K562 (cell line): Measurements from ENCODE around the gene CYBRD1. TPM values are rescaled to one million over a fixed set of nuclear protein-coding genes. Genes with fewer than 3 reads are reported as not detected.

Experiments
- ATAC-seq: fragments of 200-7000 bp; cut with Tn5 transposase; 3 replicates; pipeline ENCODE4 v1.9.1; 2020; ENCODE audit warnings: moderate library complexity
- BruUV-seq: library from RNA; stranded (reverse); fragments of 400-500 nt; replicated peaks from 2 replicates; lab custom pipeline; 2021; lab: Mats Ljungman, UMichigan
- CTCF ChIA-PET: fragments of 300-600 bp; formaldehyde crosslinking; extraction: SDS; loops from one replicate; lab custom pipeline; 2021; ENCODE audit warnings: low intra/inter-chr PET ratio; lab: Yijun Ruan, JAX
- POLR2A ChIA-PET: fragments of 300-600, 350-650 bp; sonication (Branson Sonifier 250); formaldehyde crosslinking; extraction: SDS; loops from one replicate; lab custom pipeline; 2021; ENCODE audit warnings: antibody characterized with exemption, inconsistent platforms; lab: Yijun Ruan, JAX
- DNase-seq, 4 experiments: peaks; one replicate each; pipeline versions ENCODE4 v3.0.0 to v3.0.0-alpha.2; 2011 to 2018; ENCODE audit warnings: low spot score in 3 of 4, mixed read lengths in 3 of 4; ENCODE audit errors: extremely low read depth in 1 of 4
- FAIRE-seq: peaks from 2 replicates; lab custom pipeline; 2011; peaks lifted over from hg19 to GRCh38; lab: Jason Lieb, UNC
- H2AFZ ChIP-seq: 2 replicates; pipeline ENCODE4 v1.6.0; 2011; ENCODE audit warnings: low read depth, low read length, control low read depth, inconsistent platforms
- H3K27ac ChIP-seq: fragments of 200-600 bp; 3 replicates; pipeline ENCODE4 v1.8.0; 2011; ENCODE audit warnings: low read depth, mild to moderate bottlenecking, control low read depth, inconsistent platforms, low read length, moderate library complexity, mixed read lengths; ENCODE audit errors: extremely low read depth
- H3K27me3 ChIP-seq, 2 experiments: fragments of 300-600 bp in 1 of 2; 2 replicates in 1 of 2; 3 replicates in 1 of 2; pipeline versions ENCODE4 v1.6.0 to v1.8.0; 2011; ENCODE audit warnings: inconsistent platforms in 2 of 2, low read length in 2 of 2, mild to moderate bottlenecking in 1 of 2, mixed read lengths in 1 of 2, moderate library complexity in 1 of 2; ENCODE audit not compliant: control insufficient read depth in 2 of 2, insufficient read depth in 2 of 2
- H3K36me3 ChIP-seq: fragments of 300-600 bp; 3 replicates; pipeline ENCODE4 v1.8.0; 2011; ENCODE audit warnings: mild to moderate bottlenecking, low read length, inconsistent platforms; ENCODE audit not compliant: control insufficient read depth, insufficient read depth
- H3K4me1 ChIP-seq, 2 experiments: fragments of 200-600 bp in 1 of 2; replicated peaks in 1 of 2; 2 replicates in 1 of 2; 3 replicates in 1 of 2; pipeline versions ENCODE4 v1.5.1 to v1.8.0; 2011; ENCODE audit warnings: inconsistent platforms in 2 of 2, low read length in 2 of 2, mild to moderate bottlenecking in 1 of 2, mixed read lengths in 1 of 2, moderate library complexity in 1 of 2; ENCODE audit not compliant: control insufficient read depth in 2 of 2, insufficient read depth in 2 of 2
- H3K4me2 ChIP-seq: 2 replicates; pipeline ENCODE4 v1.6.1; 2011; ENCODE audit warnings: low read length, control low read depth, inconsistent platforms, mixed read lengths; ENCODE audit not compliant: insufficient read depth
- H3K4me3 ChIP-seq: fragments of 200-600 bp; sonication (generic), shearing (Covaris generic); 2 replicates; pipeline ENCODE4 v1.5.1; 2016; ENCODE audit warnings: control low read depth, inconsistent platforms
- H3K79me2 ChIP-seq: fragments of 200-600 bp; 3 replicates; pipeline ENCODE4 v1.8.0; 2011; ENCODE audit warnings: low read length, inconsistent platforms; ENCODE audit not compliant: control insufficient read depth, insufficient read depth
- H3K9ac ChIP-seq, 2 experiments: 2 replicates each; pipeline versions ENCODE4 v1.6.0 to v1.6.1; 2011; ENCODE audit warnings: low read depth in 2 of 2, low read length in 2 of 2, control low read depth in 1 of 2, inconsistent platforms in 1 of 2, mild to moderate bottlenecking in 1 of 2, mixed read lengths in 1 of 2; ENCODE audit not compliant: insufficient read depth in 1 of 2
- H3K9me1 ChIP-seq: one replicate; pipeline ENCODE4 v1.6.0; 2011; ENCODE audit warnings: inconsistent platforms, mild to moderate bottlenecking, low read length, moderate library complexity; ENCODE audit not compliant: control insufficient read depth, insufficient read depth
- H3K9me3 ChIP-seq: replicated peaks from 2 replicates; pipeline ENCODE4 v1.5.1; 2011; ENCODE audit warnings: low read depth, low read length, inconsistent platforms; ENCODE audit not compliant: control insufficient read depth, insufficient read depth
- H4K20me1 ChIP-seq: replicated peaks from 2 replicates; pipeline ENCODE4 v1.6.1; 2011; ENCODE audit warnings: low read length, inconsistent platforms, mixed read lengths; ENCODE audit not compliant: control insufficient read depth, insufficient read depth
- CREM ChIP-seq: IDR thresholded peaks from 2 replicates; pipeline ENCODE4 v1.6.1; 2014; ENCODE audit warnings: antibody characterized with exemption, low read depth
- EHMT2 ChIP-seq: fragments of 450-650 bp; IDR thresholded peaks from 2 replicates; pipeline ENCODE4 v1.6.1; 2018; ENCODE audit warnings: antibody characterized with exemption
- FOXJ2 ChIP-seq: fragments of 200-800 bp; sonication (Bioruptor generic); IDR thresholded peaks from 2 replicates; pipeline ENCODE4 v1.6.1; 2016; ENCODE audit warnings: missing genetic modification characterization, missing compliant biosample characterization
- FOXM1 ChIP-seq, 2 experiments: fragments of 450-650 bp in 1 of 2; sonication (generic) in 1 of 2; formaldehyde crosslinking in 1 of 2; IDR thresholded peaks; 2 replicates each; pipeline versions ENCODE4 v1.6.1 to v1.9.0; 2017 to 2022; ENCODE audit warnings: low read depth in 2 of 2, mild to moderate bottlenecking in 2 of 2, missing genetic modification reagents in 1 of 2, moderate library complexity in 1 of 2
- HCFC1 ChIP-seq: IDR thresholded peaks from 2 replicates; pipeline ENCODE4 v1.6.1; 2012; ENCODE audit warnings: low read depth, low read length, improper control_type of control experiment
- HDGF ChIP-seq: fragments of 450-650 bp; IDR thresholded peaks from 2 replicates; pipeline ENCODE4 v1.6.1; 2016
- KDM1A ChIP-seq, 2 experiments: fragments of 450-650 bp; IDR thresholded peaks; 2 replicates each; pipeline ENCODE4 v1.6.1; 2016; ENCODE audit warnings: mild to moderate bottlenecking in 2 of 2
- MCM7 ChIP-seq, 2 experiments: fragments of 450-650 bp; IDR thresholded peaks; 2 replicates each; pipeline ENCODE4 v1.6.1; 2016 to 2018
- MYBL2 ChIP-seq, 2 experiments: fragments of 450-650 bp in 1 of 2; sonication (generic) in 1 of 2; formaldehyde crosslinking in 1 of 2; IDR thresholded peaks; 2 replicates each; pipeline versions ENCODE4 v1.6.1 to v1.8.1; 2017 to 2022; ENCODE audit warnings: borderline replicate concordance in 1 of 2, inconsistent platforms in 1 of 2, low read depth in 1 of 2, mild to moderate bottlenecking in 1 of 2, missing genetic modification reagents in 1 of 2, moderate library complexity in 1 of 2
- NCOR1 ChIP-seq: fragments of 450-650 bp; IDR thresholded peaks from 2 replicates; pipeline ENCODE4 v1.6.1; 2016; ENCODE audit warnings: mild to moderate bottlenecking, moderate library complexity
- NFXL1 ChIP-seq: fragments of 450-650 bp; formaldehyde crosslinking; IDR thresholded peaks from 2 replicates; pipeline ENCODE4 v1.4.0; 2021; ENCODE audit warnings: mild to moderate bottlenecking
- POLR3G ChIP-seq: IDR thresholded peaks from 2 replicates; pipeline ENCODE4 v1.6.1; 2011; ENCODE audit not compliant: insufficient read length, insufficient replicate concordance; ENCODE audit errors: extremely low read depth
- PRMT5 ChIP-seq: sonication (generic); formaldehyde crosslinking; IDR thresholded peaks from 2 replicates; pipeline ENCODE4 v1.5.0; 2020; ENCODE audit warnings: missing genetic modification reagents
- SP1 ChIP-seq: sonication (generic); formaldehyde crosslinking; IDR thresholded peaks from 2 replicates; pipeline ENCODE4 v1.8.1; 2022; ENCODE audit warnings: mild to moderate bottlenecking, missing genetic modification reagents
- TAF9B ChIP-seq: fragments of 450-650 bp; IDR thresholded peaks from 2 replicates; pipeline ENCODE4 v1.6.1; 2018; ENCODE audit warnings: mild to moderate bottlenecking; ENCODE audit not compliant: partially characterized antibody
- TAL1 ChIP-seq: fragments of 450-650 bp; IDR thresholded peaks from 2 replicates; pipeline ENCODE4 v1.6.1; 2016; ENCODE audit warnings: mild to moderate bottlenecking
- TCF3 ChIP-seq: sonication (generic); formaldehyde crosslinking; IDR thresholded peaks from 2 replicates; pipeline ENCODE4 v1.4.0; 2020; ENCODE audit warnings: mild to moderate bottlenecking, missing genetic modification reagents
- TEAD2 ChIP-seq: fragments of 450-650 bp; IDR thresholded peaks from 2 replicates; pipeline ENCODE4 v1.6.1; 2016; ENCODE audit warnings: missing genetic modification characterization, control low read depth, missing compliant biosample characterization
- TEAD4 ChIP-seq, 2 experiments: sonication (generic) in 1 of 2; formaldehyde crosslinking in 1 of 2; IDR thresholded peaks; 2 replicates each; pipeline versions ENCODE4 v1.6.1 to v1.8.0; 2012 to 2022; ENCODE audit warnings: borderline replicate concordance in 1 of 2, inconsistent platforms in 1 of 2, low read length in 1 of 2, mild to moderate bottlenecking in 1 of 2, missing genetic modification reagents in 1 of 2
- ZBTB7A ChIP-seq: IDR thresholded peaks from 2 replicates; pipeline ENCODE4 v1.6.1; 2011; ENCODE audit warnings: low read depth, mild to moderate bottlenecking, low read length, moderate library complexity, borderline replicate concordance; ENCODE audit not compliant: control insufficient read depth
- WGBS: fragments of 100-300 bp; shearing (Covaris generic); methylation state at CpG from one replicate; pipeline ENCODE4 v1.1.6; 2016; ENCODE audit warnings: low coverage, mixed read lengths; ENCODE audit not compliant: insufficient coverage; ENCODE audit errors: missing lambda C conversion rate; 5-methylcytosine and 5-hydroxymethylcytosine counted together
- in situ Hi-C: fragments of 300-500 bp; cut with MboI; formaldehyde crosslinking; loops from 4 replicates; pipeline ENCODE4 v1.15.0; 2018; ENCODE audit warnings: inconsistent platforms, mixed read lengths
- intact Hi-C: fragments of 100-400 bp; cut with micrococcal nuclease; formaldehyde crosslinking; loops from 2 replicates; pipeline ENCODE4 v1.14.2; 2022
- polyA plus RNA-seq, 8 experiments: library from polyadenylated mRNA; depleted of rRNA in 4 of 8; stranded (reverse) in 5 of 8; unstranded in 3 of 8; fragments of >200 nt; fragmentation: Nextera tagmentation in 2 of 8; fragmentation: Illumina TruSeq in 1 of 8; extraction: Ambion mirVana in 2 of 8; extraction: Trizol in 1 of 8; gene quantifications; 2 replicates each; pipeline versions ENCODE4 v1.2.1 to v1.2.3, GENCODE V29; 2011 to 2014; ENCODE audit warnings: inconsistent platforms in 1 of 8, missing spikeins in 1 of 8
- total RNA-seq, 7 experiments: library from RNA; depleted of rRNA in 6 of 7; stranded (reverse); fragments of >200 nt in 6 of 7; fragmentation: Illumina TruSeq in 2 of 7; extraction: Trizol in 2 of 7; gene quantifications; 2 replicates each; pipeline versions ENCODE4 v1.2.1 to v1.2.3, GENCODE V29; 2011 to 2021; ENCODE audit warnings: low replicate concordance in 1 of 7
- TF ChIP-seq, protein P1 (sequence below): fragments of 450-650 bp; IDR thresholded peaks from 2 replicates; pipeline ENCODE4 v1.6.1; 2016; ENCODE audit warnings: mild to moderate bottlenecking

The CYBRD1 gene
- total and polyA plus RNA-seq, 9 of the 15 experiments (the other 6 are each of a cell fraction or from before 2014, with no cell fraction given): 9.6 to 22.4 (median 15.6) TPM

DNA sequence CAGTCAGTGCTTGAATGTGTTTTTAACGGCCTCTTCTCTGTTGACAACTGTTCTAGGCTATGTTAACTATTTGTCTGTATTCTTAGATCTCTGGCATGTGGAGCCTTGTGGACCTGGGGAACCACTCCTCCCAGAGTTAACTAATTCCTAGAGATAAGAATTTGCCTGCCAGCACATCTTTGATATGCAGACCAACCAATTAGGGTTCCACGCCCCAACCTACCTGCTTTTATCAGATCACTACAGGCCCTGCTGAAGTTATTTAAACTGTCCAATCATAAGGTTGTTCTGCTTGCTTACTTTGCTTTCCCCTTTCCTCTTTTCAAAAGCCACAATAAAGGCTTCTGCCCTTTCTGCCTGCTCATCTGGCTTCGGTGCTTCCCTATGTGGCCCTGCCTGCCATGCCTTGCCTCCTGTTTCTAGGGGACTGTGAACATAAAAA, 8.5 kb upstream of the CYBRD1 start:
- Histone ChIP-seq H3K27me3 (no peaks in the 10 kb centered on the region), H3K9me3 (0 out of 2 replicates have a peak, but pooled peaks cover 2% of the 10 kb centered on the region), H3K27ac (peak overlapping the region; percentile 66), H2AFZ (peak overlapping the region; percentile 71), H3K36me3 (no peaks in the 10 kb centered on the region), H3K4me2 (peak overlapping the region; percentile 51), H3K4me1 (peaks cover 18 to 54% of the 10 kb centered on the region in 2 experiments; a peak in 4 of 5 replicates), H3K9me1 (no peaks in the 10 kb centered on the region), H3K9ac (peak overlapping the region in 1 of 2 experiments; percentile 45; a peak in 2 of 4 replicates), H3K79me2 (no peaks in the 10 kb centered on the region), H3K4me3 (no peak overlapping the region), H4K20me1 (no peaks in the 10 kb centered on the region)
- POLR2A ChIA-PET: interaction anchor here (0.7 to 4.8 kb wide), 3 partner anchors 9 to 31 kb away, joined by 3 to 51 read pairs (median 4); partner anchors contain the start of gene CYBRD1
- CTCF ChIA-PET: no interaction called here
- WGBS: 3% methylated on average over 3 of the region's 3 CpGs
- DNase-seq (peak; percentile 75 to 86 (median 78)), FAIRE-seq (peak; percentile 83), ATAC-seq (peak; percentile 64)
- in situ Hi-C loops (no loop called here), intact Hi-C loops (no loop called here)
- no TSS peak for BruUV-seq
- TF ChIP-seq FOXJ2 (tag) (no peak), TCF3 (peak; percentile 73), HDGF (0 out of 2 replicates have a peak, but pooled peaks have one; percentile 68), POLR3G (no peak), FOXM1 (IDR thresholded peaks at IDR 0.05; ENCODE audit: low read depth) (peak; percentile 98), FOXM1 (CRISPR knock-in tag; IDR thresholded peaks at IDR 0.05; ENCODE audit: low read depth) (no peak), KDM1A (IDR thresholded peaks at IDR 0.05) (peak; percentile 65 to 69; a peak in 2 of 4 replicates), NFXL1 (CRISPR knock-in tag) (no peak), TAL1 (peak; percentile 78), HCFC1 (no peak), TEAD2 (no peak), MYBL2 (IDR thresholded peaks at IDR 0.05; ENCODE audit: low read depth) (peak; percentile 94), MYBL2 (CRISPR knock-in tag; IDR thresholded peaks at IDR 0.05; ENCODE audit: borderline replicate concordance) (no peak), TEAD4 (IDR thresholded peaks at IDR 0.05; ENCODE audit: low read length) (peak; percentile 82), TEAD4 (CRISPR knock-in tag; IDR thresholded peaks at IDR 0.05; ENCODE audit: borderline replicate concordance) (no peak), CREM (0 out of 2 replicates have a peak, but pooled peaks have one; percentile 46), PRMT5 (CRISPR knock-in tag) (no peak), TAF9B (peak; percentile 33), MCM7 (IDR thresholded peaks at IDR 0.05) (no peak), SP1 (CRISPR knock-in tag) (peak; percentile 39; the same call in 1 of the 2 replicates), EHMT2 (no peak), ZBTB7A (no peak), NCOR1 (peak; percentile 67)
- TF ChIP-seq, protein P1, sequence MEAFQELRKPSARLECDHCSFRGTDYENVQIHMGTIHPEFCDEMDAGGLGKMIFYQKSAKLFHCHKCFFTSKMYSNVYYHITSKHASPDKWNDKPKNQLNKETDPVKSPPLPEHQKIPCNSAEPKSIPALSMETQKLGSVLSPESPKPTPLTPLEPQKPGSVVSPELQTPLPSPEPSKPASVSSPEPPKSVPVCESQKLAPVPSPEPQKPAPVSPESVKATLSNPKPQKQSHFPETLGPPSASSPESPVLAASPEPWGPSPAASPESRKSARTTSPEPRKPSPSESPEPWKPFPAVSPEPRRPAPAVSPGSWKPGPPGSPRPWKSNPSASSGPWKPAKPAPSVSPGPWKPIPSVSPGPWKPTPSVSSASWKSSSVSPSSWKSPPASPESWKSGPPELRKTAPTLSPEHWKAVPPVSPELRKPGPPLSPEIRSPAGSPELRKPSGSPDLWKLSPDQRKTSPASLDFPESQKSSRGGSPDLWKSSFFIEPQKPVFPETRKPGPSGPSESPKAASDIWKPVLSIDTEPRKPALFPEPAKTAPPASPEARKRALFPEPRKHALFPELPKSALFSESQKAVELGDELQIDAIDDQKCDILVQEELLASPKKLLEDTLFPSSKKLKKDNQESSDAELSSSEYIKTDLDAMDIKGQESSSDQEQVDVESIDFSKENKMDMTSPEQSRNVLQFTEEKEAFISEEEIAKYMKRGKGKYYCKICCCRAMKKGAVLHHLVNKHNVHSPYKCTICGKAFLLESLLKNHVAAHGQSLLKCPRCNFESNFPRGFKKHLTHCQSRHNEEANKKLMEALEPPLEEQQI: peak; percentile 84
